ENCODE data around the gene PRPF6.

- TF ChIP-seq CTCF (IDR thresholded peaks at IDR 0.05), result no peak
- peak in 1 of 2 donors; percentile 38 for TF ChIP-seq POLR2AphosphoS5 (IDR thresholded peaks at IDR 0.05)
- no peak for TF ChIP-seq POLR2A (IDR thresholded peaks at IDR 0.05)
Measured at GRCh38 chr20:64044484-64045247, 63.7 kb downstream of the PRPF6 start.

Measured in upper lobe of left lung (tissue), 4 donors.